Embryonic facial prominence (tissue), 1 donor: ENCODE measurements around the gene ARNT2.

Source experiments
- DNase-seq: peaks from one replicate; pipeline ENCODE4 v3.0.0-alpha.2; 2016; ENCODE audit errors: extremely low spot score

The ARNT2 gene

DNA sequence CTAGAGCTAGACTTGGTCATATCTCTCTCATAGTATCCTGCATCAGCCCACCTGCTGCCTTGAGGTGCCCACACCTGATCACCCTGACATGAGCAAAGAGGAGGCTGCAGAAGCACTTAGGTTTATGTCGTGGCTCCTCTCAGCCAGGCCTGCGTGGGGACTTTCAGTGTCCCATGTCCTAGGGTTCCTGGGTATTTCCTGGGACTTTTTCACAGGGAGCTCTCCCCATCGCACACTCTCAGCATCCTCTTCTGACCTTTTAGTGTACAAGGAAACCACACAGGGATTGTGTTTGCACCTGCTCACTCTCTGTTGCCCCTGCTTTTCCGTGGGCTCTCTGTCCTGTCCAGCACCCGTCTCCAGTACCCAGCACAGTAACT is 61.4 kb downstream of the ARNT2 start:
- DNase-seq: no peak

- DNase-seq: no peak
Observed at GRCh38 chr15:80466543-80466942, 62.4 kb downstream of the ARNT2 start.

- no peak for DNase-seq
Observed at GRCh38 chr15:80467311-80467714, 63.1 kb downstream of the ARNT2 start.

GRCh38 chr15:80468796-80469195 is 64.6 kb downstream of the ARNT2 start:
- DNase-seq: no peak

- DNase-seq: no peak
Observed at GRCh38 chr15:80471881-80472280, 67.7 kb downstream of the ARNT2 start.

DNA sequence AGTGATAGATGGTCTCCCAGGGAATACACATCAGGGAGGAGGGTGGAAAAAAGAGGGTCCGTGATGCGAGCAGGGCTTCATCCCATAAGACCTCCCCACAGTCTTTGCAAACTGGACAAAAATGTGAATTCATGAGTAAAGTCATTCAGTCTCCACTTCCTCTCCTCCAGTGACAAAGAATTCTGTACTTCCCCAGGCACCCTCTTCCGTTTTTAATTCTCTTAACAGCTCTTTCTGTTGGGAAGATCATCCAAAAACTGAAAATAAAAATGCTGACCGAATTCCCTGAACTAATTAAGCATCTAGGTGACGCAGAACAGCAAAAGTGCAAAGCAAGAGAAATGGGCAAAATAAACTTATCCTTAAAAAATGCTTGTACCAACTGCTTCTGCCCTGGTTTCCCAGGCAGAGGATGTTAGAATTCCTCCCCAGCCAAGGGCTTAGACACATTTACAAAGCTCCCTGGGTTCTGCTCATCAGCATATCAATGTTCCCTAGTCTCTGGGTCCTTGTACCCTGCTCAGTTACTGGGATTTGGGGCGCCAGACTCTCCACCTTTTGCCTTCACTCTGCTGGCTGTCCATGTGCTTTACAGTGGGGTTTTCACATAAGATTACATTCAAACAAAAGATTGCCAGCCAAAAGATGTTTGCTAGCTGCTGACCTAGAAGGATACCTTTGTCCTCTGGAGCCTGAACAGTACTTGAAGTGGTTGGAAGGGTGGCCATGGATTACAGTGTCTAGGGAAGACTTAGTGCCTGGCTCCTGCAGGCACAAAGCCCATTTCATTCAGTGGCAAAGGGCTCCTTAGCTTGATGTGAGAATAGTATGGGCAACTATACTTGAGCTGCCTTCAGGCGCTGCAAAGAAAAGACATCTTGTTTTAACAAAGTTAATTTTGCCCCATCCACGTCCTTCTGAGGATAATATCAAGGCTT is 69.4 kb downstream of the ARNT2 start:
- no peak for DNase-seq

- no peak for DNase-seq
Observed at GRCh38 chr15:80474224-80475215, 70.3 kb downstream of the ARNT2 start.

GRCh38 chr15:80475572-80475971 is 71.4 kb downstream of the ARNT2 start:
- no peak for DNase-seq

DNA sequence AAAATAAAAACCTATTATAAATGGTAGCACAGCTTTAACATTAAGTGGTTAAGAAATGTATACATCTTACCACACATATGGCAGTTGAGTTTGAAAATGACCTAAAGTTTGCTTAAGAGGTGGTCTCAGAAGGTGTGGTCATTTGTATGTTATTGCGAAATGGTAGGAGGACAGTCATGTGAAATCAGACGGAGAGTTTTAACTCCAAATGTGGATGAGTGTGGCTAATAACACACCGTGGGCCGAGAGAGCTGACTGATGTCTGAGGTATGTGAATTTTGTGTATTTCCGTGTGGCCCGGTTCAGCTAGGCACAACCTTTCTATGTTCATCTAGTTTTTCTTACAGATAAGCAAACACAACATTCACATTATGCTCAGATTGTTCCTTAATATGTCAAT is 71.9 kb downstream of the ARNT2 start:
- DNase-seq: no peak

DNA sequence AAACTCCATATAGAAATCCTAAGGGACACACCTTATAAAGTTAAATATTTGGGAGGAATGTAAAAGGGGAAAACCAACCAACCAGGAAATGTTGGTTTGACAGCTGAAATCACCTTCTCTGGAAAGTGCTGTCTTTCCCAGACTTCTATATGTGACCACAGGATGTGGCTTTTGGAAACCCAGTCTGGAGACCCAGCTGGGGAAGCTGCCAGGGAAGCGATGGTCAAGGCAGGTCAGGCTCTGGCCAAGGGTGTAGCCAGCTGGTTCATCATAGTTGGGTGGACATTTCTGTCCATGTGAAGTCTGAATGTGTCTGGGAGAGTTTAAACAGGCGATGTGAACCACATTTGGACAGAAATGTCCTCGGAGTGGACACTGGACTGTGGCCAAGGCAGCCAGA is 73.9 kb downstream of the ARNT2 start:
- no peak for DNase-seq

DNA sequence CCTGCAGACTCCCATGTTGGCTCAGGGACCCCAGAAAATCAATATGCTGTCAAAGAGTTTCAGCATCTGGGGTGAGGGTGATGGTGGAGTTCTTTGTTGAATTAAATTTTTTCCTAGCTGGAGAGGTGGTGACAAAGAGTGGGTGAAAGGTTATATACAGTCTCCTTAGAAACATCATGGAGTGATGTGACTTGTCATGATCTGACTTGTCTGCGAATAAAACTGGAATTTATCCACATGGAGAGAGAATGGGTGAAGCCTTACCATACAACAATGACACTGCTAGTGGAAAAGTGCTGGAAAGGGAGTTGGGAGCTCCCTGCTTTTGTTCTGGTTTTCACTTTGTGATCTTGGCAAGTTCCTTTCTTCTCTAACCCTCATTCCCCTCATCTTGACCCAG is 75.0 kb downstream of the ARNT2 start:
- DNase-seq: no peak

- DNase-seq: no peak
Observed at GRCh38 chr15:80480171-80480811, 76.1 kb downstream of the ARNT2 start.

DNA sequence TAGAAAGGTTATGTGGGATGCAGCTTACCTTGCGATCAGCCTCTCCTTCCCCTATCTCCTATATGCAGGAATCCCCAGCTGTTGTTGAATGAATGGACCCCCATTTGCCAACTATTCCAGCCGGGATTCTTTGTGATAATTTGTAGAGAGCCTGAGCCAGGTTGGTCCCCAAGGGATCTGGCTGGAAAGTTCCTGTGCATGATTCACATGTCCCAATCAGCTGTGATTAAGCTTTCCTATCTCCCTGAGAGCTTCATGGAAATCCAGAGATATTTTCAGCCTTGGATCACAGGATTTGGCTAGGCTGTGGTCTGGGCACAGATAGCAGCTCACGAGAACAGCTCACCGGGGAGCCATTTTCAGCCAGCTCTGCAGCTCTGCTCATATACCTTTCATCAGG is 76.7 kb downstream of the ARNT2 start:
- DNase-seq: no peak

- no peak for DNase-seq
Observed at GRCh38 chr15:80482696-80483095, 78.5 kb downstream of the ARNT2 start.

GRCh38 chr15:80483725-80484161 is 79.6 kb downstream of the ARNT2 start:
- no peak for DNase-seq

GRCh38 chr15:80484333-80484864 is 80.2 kb downstream of the ARNT2 start:
- DNase-seq: no peak

DNA sequence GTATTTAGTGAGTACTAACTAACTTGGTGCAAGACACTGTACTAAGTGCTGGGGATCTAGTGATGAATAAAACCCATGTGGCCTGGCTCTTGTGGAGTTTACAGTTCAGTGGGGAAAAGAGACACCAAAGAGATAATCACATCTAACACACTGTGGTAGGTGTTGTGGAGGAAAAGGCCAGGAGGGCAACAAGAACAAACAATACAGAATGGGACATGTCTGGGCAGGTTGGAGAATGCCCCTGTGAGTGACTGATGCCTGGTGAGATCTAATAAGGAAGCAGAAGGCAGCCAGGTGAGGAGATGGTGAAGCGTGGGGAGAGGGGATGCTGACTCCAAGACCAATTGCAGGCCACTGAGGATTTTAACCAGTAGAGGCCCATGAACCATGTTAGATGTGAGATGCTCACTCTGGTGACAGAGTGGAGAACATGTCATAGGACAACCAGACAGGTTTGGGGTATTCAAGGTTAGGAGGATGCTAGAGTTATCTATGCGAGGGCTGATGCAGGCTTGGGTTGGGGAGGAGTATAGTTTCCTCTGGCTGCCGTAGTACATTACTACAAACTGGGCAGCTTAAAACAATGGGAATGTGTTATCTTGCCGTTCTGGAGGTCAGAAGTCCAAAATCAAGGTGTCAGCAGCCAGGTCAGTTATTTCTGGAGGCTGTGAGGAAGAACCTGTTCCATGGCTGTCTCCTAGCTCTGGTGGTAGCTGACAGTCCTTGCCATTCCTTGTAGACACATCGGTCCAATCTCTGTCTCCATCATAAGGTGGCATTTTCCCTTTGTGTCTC is 81.4 kb downstream of the ARNT2 start:
- DNase-seq: no peak

DNA sequence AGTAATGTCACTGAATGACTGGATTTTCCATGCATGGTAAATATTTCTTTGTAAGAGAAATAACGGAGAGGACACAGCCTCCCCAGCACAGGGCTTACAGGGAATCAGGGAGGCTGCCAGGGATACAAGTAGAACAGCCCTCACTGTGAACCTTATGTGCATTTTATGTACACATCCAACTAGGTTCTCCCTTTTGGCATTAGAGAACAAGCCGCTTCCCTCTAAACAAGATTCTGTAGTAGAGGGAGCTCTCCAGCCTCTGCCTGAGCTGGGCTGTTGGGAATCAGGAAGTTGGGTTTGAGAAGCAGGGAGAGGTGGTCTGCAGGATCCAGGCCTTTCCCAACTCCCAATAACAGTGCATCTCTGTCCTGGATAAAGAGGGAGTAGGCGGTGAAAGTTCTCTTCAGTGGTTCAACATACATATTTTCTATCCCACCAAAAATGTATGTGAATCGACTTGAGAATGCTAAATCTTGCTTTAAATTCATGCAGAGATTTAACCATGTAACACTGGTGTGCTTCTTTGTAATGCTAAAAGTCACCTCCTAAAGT is 83.7 kb downstream of the ARNT2 start:
- DNase-seq: no peak

DNA sequence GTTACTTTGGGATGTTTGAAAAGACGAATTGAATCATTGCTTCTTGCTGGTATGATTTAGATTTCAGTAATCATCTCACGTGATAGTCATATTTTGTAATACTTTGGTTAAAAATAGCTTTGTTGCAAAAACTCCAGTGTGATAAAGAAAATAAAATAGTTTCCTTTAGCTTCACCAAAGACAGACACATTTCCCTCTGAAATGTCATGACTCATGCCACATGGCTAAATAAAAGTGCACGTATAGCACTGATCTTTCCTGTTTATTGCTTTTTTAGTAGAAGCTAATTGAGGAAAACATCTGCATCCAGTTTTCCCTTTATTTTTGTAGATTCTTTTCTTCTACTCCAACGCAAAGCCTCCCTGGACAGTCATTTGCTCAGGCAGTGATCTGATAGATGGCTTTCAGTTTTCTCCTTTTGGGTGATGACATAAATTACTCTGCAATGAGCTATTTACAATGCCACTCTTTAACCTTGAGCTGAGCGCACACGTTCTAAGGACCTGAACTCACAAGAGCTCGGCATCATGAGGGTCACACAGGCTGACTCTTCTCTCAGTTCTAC is 84.9 kb downstream of the ARNT2 start:
- no peak for DNase-seq

GRCh38 chr15:80490431-80490990 is 86.3 kb downstream of the ARNT2 start:
- no peak for DNase-seq
